IPS-18c (cell line): ENCODE measurements around the gene FNIP1.

ENCODE experiments used
- H3K4me3 ChIP-seq: 2 replicates; pipeline ENCODE4 v1.7.0; 2013; ENCODE audit warnings: low read depth, mild to moderate bottlenecking, low read length, moderate library complexity; ENCODE audit not compliant: insufficient read depth
- H3K9me3 ChIP-seq: one replicate; pipeline ENCODE4 v1.6.1; 2013; ENCODE audit warnings: mild to moderate bottlenecking, low read length, moderate library complexity; ENCODE audit not compliant: control insufficient read depth, insufficient read depth

The FNIP1 gene

DNA sequence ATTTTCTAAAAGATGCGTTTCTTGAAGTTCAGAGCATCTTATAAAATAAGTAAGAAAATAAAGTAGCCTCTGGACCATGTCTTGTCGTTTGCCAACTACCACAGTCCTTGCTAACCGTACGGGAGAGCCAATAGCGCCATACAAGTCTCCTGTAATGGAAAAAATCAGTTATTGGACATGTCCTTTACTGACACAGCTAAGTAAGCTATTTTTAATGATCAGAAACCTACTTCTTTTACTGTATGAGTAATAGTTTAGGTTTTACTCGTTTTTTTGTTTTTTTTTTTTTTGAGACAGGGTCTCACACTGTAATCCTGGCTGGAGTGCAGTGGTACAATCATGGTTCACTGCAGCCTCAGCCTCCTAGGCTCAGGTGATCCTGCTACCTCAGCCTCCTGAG lies 124.0 kb downstream of the FNIP1 start:
- H3K4me3 ChIP-seq, result no peak overlapping the region
- H3K9me3 ChIP-seq, result no peaks in the 10 kb centered on the region

DNA sequence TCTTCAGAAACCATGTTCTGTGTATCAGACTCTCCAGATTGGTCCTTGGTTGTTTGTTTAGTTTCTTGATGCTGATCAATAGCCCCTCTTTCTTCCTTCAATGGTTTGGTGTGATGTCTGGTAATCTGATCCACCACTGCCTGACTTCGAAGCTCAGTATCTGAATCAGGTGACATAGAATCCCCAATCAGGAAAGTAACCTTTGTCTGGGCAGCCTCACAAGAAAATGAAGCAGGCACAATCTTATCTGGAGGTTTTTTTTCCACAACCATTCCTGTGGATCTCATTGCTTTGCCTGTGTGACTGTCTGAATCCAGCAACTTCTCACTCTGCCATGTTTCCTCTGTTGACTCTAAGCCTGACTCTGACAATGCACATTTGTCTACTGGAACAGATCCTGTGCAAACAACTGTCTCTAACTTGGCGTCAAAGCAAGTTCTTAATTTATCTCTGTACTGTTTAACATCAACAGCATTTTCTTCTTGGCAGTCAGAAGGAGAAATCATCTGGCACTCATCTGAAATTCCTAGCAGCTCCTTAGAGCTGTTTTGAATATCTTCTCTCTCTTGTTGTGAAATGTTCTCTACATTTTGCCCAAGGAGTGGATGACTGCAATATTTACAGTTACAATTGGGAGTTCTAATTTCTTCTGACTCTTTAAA lies 124.7 kb downstream of the FNIP1 start:
- H3K9me3 ChIP-seq, result no peaks in the 10 kb centered on the region
- no peak overlapping the region for H3K4me3 ChIP-seq

DNA sequence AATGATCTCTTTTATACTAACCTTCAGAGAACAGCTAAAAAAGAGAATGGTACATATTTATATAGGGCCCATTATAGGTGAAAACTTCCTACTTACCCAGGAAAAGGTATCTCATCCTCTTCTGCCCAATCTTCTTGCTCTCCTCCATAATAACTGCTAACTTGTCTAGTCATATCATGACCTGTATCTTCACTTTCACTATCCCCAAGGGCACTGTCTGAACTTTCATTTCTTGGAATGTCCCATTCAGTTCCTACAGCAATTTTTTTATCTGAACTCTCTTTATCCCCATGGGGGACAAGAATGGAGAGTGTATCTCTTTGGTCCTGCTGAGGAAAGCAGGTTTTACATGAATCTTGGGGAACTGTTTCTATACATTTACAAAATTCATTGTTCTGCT lies 125.4 kb downstream of the FNIP1 start:
- Histone ChIP-seq H3K4me3 (no peak overlapping the region), H3K9me3 (no peaks in the 10 kb centered on the region)

DNA sequence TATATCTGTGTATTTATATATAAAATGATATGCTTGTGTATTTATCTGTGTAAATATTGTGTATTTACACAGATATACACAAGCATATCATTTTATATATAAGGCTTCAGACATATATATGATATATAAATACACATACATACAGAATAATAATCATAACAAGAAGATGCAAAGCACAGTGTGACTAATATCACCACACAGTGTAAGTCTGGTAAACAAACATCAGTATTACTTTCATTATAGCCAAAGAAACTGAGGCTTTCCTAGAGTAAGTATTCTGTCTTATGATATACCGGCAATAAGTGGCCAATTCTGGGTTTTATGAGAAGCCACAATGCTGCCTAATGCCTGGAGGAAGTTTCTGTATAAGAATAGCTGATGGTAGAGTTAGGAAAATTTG lies 131.9 kb downstream of the FNIP1 start:
- no peaks in the 10 kb centered on the region for H3K9me3 ChIP-seq
- no peak overlapping the region for H3K4me3 ChIP-seq

DNA sequence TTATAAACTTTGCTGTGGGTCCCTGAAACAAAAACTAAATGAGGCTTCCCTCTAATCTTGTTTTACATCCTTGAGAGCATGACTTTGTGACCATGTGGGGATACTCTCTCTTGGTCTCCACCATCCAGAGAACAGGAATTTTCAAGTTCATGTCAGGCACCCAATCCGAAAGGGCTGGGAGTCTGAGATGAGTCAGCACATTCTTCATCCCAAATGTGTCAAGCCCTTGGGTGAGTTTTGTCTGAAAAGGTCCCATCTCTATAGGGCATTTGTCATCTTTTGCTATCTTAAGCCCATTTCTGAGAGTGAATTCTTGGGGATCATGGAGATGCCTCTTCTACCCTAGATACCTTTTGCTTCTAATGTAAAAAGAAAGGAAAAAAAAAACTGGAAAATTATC lies 134.9 kb downstream of the FNIP1 start:
- H3K9me3 ChIP-seq, result no peaks in the 10 kb centered on the region
- no peak overlapping the region for H3K4me3 ChIP-seq

DNA sequence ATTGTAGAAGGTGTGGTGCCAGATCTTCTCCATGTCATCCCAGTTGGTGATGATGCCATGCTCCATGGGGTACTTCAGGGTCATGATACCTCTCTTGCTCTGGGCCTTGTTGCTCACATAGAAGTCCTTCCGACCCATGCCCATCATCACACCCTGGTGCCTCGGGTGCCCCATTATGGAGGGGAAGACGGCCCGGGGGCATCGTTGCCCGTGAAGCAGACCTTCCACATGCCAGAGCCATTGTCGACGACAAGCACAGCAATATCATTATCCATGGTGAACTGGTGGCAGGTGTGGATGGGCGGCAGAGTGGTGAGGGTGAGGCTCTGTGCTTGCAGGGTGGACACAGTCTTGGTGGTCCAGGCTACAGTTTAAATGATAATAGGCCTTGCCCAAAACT lies 137.0 kb downstream of the FNIP1 start:
- Histone ChIP-seq H3K4me3 (no peak overlapping the region), H3K9me3 (no peaks in the 10 kb centered on the region)

DNA sequence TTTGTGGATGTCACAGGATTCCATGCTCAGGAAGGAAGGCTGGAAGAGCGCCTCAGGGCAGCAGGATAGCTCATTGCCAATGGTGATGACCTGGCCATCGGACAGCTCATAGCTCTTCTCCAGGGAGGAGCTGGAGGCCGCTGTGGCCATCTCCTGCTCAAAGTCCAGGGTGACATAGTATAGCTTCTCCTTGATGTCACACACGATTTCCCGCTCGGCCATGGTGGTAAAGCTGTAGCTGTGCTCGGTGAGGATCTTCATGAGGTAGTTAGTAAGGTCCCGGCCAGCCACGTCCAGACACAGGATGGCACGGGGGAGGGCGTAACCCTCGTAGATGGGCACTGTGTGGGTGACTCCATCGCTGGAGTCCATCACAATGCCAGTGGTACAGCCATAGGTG lies 137.5 kb downstream of the FNIP1 start:
- Histone ChIP-seq H3K4me3 (no peak overlapping the region), H3K9me3 (no peaks in the 10 kb centered on the region)

DNA sequence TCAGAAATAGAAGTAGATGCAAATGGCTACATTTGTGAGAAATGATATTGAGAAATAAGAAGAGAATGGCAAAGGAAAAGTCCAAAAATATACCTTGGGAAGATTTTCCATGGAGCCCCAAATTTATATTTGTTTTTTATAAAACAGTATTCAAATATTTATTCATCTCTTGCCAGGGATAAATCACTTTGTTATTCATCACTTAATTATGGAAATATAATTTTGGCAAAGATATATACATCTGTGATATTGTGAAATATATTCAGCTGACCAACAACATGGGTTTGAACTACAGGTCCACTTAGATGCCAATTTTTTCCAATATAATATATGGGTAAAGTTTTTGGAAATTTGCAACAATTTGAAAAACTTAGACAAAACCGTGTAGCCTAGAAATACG lies 142.0 kb downstream of the FNIP1 start:
- no peaks in the 10 kb centered on the region for H3K9me3 ChIP-seq
- H3K4me3 ChIP-seq, result no peak overlapping the region

DNA sequence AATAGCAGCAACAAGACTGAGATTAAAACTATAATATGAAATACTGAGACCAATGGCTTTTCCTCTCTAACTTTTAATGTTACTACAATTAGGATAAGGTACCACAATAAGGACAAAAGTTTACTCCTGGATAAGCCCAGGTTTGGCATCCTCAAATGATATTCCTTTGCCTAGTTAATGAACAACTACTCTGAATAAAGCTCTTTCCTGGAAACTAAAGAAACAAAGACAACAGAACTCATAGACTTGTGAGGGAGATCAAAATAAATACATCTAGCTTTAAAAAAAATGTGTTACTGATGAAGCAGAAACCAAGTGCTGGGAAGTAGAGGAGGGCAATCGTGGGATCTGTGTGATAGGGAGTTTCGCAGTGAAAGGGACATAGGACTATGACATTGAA lies 142.5 kb downstream of the FNIP1 start:
- Histone ChIP-seq H3K9me3 (no peaks in the 10 kb centered on the region), H3K4me3 (no peak overlapping the region)

DNA sequence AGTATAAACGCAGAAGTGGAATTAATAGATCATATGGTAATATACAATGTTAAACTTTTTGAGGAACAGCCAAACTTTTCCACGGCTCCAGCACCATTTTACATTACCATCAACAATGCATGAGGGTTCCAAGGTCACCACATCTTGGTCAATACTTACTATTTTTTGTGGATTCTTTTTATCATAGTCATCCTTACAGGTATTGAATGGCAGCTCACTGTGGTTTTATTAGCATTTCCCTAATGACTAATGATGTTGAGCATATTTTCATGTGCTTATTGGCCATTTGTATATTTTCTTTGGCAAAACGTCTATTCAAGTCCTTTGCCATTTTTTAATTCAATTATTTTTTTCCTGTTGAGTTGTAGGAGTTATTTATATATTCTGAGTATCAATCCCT lies 147.7 kb downstream of the FNIP1 start:
- no peaks in the 10 kb centered on the region for H3K9me3 ChIP-seq
- H3K4me3 ChIP-seq, result no peak overlapping the region

DNA sequence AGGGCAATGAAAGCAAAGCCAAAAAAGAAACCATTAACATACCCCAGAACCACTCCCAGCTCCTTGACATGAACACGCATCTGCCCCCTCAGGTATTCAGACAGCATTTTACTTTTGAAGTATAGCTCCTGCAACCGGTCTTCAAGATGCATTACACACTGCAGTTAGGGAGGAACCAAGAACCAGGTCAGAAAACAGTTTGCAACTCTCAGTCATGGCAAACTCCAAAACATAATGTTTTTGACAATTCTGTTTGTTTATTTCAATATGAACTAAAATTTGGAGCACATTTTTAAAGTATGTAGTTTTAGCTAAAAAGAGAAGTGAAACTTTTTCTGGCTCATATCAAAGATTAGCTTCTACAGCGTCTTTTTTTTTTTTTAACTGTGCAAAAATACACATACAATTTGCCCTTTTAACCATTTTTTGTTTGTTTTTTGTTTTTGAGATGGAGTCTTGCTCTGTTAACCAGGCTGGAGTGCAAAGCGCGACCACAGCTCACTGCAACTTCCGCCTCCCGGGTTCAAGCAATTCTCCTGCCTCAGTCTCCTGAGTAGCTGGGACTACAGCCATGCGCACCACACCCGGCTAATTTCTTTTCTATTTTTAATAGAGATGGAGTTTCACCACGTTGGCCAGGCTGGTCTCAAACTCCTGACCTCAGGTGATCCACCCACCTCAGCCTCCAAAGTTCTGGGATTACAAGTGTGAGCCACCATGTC lies 149.6 kb downstream of the FNIP1 start:
- Histone ChIP-seq H3K4me3 (no peak overlapping the region), H3K9me3 (no peaks in the 10 kb centered on the region)

DNA sequence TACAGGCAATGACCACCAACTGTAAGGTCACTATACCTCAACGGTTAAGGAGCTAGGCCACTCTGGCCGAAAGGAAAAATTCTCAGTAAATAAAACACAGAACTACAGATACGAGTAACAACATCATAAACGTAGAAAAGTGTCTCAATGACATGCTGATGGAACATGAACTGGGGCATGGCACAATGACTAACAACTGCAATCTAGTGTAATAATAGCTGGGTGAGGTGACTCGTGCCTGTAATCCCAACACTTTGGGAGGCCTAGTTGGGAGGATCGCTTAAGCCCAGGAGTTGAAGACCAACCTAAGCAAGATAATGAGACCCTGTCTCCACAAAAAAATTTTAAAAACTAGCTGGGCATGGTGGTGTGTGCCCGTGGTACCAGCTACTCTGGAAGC lies 152.0 kb downstream of the FNIP1 start:
- H3K9me3 ChIP-seq, result no peaks in the 10 kb centered on the region
- no peak overlapping the region for H3K4me3 ChIP-seq

DNA sequence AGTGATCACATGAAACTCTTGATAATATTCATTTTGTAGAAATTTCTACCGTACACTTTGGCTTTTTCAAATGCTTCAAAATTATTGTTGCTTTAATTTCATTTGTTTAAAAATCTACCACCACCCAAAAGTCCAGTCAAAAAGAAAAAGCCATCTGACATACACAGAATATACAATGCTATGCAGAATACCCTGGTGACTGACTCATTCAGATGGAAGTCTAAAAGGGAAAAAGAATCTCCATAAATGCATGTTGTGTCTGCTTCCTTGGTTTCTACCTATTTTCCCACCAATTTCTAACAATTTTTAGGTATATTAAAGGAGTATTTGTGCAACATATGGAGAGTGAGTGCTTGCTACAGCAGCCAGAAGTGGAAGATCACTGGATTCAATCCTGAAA lies 152.4 kb downstream of the FNIP1 start:
- H3K9me3 ChIP-seq, result no peaks in the 10 kb centered on the region

DNA sequence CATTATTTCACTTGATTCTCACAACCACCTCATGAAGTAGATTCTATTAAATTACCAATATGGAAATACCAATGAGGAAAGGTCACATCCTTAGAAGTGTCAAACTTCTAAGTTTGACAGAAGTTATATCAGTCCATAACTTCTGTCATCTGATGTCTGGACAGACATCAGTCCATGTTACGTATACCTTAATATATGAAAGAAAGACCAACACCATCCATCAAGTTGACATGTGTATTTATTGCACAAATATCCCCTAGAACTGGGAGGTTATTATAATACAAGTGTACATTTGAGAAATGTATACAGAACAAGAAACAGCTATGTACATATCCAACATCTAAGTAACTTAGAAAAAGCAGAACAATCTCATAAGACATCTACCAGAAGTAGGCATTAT lies 155.3 kb downstream of the FNIP1 start:
- Histone ChIP-seq H3K4me3 (no peak overlapping the region), H3K9me3 (no peaks in the 10 kb centered on the region)

More for the DNA sequence above, 152.4 kb downstream of the FNIP1 start:
- H3K4me3 ChIP-seq, result no peak overlapping the region

DNA sequence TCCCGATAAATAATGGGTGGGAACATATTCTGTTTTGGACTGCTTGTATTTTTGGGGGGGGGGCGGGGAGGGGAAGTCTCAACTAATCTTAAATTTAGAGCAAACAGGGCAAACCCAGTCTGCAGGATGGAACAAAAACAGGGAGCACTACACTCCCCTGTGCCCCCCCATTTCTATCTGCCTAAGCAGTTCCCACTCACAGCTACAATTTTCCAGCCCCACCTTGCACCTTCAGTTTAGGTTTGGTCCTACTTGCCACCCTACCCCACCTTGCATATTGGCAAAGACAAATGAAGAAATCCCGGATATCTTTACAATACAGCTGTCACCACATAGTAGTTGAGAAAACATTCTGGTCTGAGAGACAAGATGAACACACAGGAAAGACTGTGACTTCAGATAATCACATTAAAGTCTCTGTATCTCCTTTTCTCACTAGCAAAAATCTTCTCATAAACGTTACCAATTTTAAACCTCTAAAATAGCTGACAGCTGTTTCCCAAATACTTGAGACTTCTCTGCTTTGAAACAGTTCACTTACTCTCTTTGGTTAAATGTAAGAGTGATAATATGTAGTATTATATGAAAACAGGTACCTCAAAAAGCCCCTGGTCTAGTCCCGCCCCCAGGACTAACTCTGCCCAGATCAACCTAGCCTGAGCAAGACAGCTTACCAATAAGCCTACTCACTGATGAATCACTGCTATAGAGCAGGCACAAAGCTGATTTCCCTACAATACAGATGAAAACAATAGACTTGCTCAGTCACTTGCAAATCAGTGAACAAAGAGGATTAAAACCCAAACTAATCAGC lies 156.6 kb downstream of the FNIP1 start:
- H3K4me3 ChIP-seq, result no peak overlapping the region
- no peaks in the 10 kb centered on the region for H3K9me3 ChIP-seq

DNA sequence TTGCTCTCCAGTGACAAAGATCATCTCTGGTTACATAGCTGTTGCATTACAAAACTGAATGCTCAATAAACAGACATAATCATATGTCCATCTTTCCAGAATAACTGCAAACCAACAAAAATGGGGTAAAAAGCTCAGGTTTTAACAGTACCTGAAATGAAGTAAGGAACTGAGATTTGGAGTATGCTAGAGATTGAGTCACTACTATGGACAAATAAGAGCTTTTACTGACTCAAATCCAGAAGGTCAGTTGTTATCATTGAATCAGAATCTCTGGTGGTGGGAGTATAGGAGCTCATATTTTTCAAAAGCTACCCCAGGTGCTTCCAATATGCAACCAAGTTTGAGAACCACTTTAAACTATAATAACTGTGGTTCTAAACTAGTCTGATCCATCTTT lies 157.7 kb downstream of the FNIP1 start:
- no peaks in the 10 kb centered on the region for H3K9me3 ChIP-seq
- no peak overlapping the region for H3K4me3 ChIP-seq

DNA sequence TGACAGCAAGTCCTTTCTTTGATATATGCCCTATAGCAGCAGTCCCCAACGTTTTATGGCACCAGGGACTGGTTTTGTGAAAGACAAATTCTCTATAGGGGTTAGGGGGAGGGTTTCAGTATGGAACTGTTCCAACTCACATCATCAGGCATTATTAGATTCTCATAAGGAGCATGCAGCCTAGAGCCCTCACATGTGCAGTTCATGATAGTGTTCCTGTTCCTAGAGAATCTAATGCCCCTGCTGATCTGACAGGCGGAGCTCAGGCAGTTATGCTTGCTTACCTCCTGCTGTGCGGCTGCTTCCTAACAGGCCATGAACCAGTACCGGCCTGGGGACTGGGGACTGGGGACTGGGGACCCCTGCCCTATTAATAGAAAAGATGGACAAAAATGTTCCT lies 159.1 kb downstream of the FNIP1 start:
- Histone ChIP-seq H3K9me3 (no peaks in the 10 kb centered on the region), H3K4me3 (no peak overlapping the region)
